MCF 10A (cell line): Measurements from ENCODE around the gene CERS6. TPM values are rescaled to one million over a fixed set of nuclear protein-coding genes. Genes with fewer than 3 reads are reported as not detected.

Experiments
- BruUV-seq: library from RNA; stranded (reverse); fragments of 400-500 nt; replicated peaks from 2 replicates; lab custom pipeline; 2021; lab: Mats Ljungman, UMichigan
- CTCF ChIA-PET: fragments of 300-600 bp; sonication (Branson Sonifier 250); formaldehyde crosslinking; extraction: SDS; loops from one replicate; lab custom pipeline; 2021; ENCODE audit warnings: antibody characterized with exemption, inconsistent platforms; lab: Yijun Ruan, JAX
- POLR2A ChIA-PET: fragments of 300-600, 350-650 bp; sonication (Branson Sonifier 250); formaldehyde crosslinking; extraction: SDS; loops from one replicate; lab custom pipeline; 2020; ENCODE audit warnings: antibody characterized with exemption, inconsistent platforms; lab: Yijun Ruan, JAX
- DNase-seq: peaks from one replicate; pipeline ENCODE4 v3.0.0-alpha.2; 2018; ENCODE audit not compliant: unreplicated experiment
- H3K27ac Mint-ChIP-seq: one replicate; pipeline ENCODE4 v1.8.0; 2022; ENCODE audit warnings: mild to moderate bottlenecking, low read depth, mixed read lengths; ENCODE audit not compliant: unreplicated experiment
- H3K27me3 Mint-ChIP-seq: one replicate; pipeline ENCODE4 v1.8.0; 2022; ENCODE audit warnings: mixed read lengths; ENCODE audit not compliant: insufficient read depth, unreplicated experiment
- H3K36me3 Mint-ChIP-seq: one replicate; pipeline ENCODE4 v1.8.0; 2022; ENCODE audit warnings: mild to moderate bottlenecking, moderate library complexity, mixed read lengths; ENCODE audit not compliant: insufficient read depth, unreplicated experiment
- H3K4me1 Mint-ChIP-seq: one replicate; pipeline ENCODE4 v1.8.0; 2022; ENCODE audit warnings: mixed read lengths; ENCODE audit not compliant: insufficient read depth, unreplicated experiment
- H3K4me3 Mint-ChIP-seq: one replicate; pipeline ENCODE4 v1.8.0; 2022; ENCODE audit warnings: mild to moderate bottlenecking, moderate library complexity, mixed read lengths; ENCODE audit not compliant: unreplicated experiment
- H3K9me3 Mint-ChIP-seq: one replicate; pipeline ENCODE4 v1.8.0; 2022; ENCODE audit warnings: mixed read lengths; ENCODE audit not compliant: unreplicated experiment
- CTCF ChIP-seq: fragments of 200-600 bp; IDR thresholded peaks from one replicate; pipeline ENCODE4 v1.8.0; 2022; ENCODE audit warnings: antibody characterized with exemption, mild to moderate bottlenecking; ENCODE audit not compliant: unreplicated experiment
- intact Hi-C: fragments of 100-400 bp; cut with micrococcal nuclease; formaldehyde crosslinking; loops from 2 replicates; pipeline ENCODE4 v1.14.1; 2022
- total RNA-seq: library from RNA; stranded (reverse); gene quantifications from 2 replicates; pipeline ENCODE4 v1.2.3, GENCODE V29; 2022

CERS6 gene
- total RNA-seq, 1 experiment from 2014 or later, result 27.4 TPM

GRCh38 chr2:168494190-168494711, 38.2 kb downstream of the CERS6 start:
- no peak overlapping the region for H3K4me3 Mint-ChIP-seq
- no TSS peak for BruUV-seq
- intact Hi-C loops, result no loop called here
- TF ChIP-seq CTCF, result no peak
- CTCF ChIA-PET, result interaction anchor here (0.6 to 0.7 kb wide), 2 partner anchors 30 to 263 kb away, joined by 3 read pairs; no protein-coding TSS in a partner anchor
- no peaks in the 10 kb centered on the region for H3K9me3 Mint-ChIP-seq
- no peaks in the 10 kb centered on the region for H3K27me3 Mint-ChIP-seq
- POLR2A ChIA-PET, result interaction anchor here (1.0 kb wide), 1 partner anchor 11 kb away, joined by 4 read pairs; no protein-coding TSS in a partner anchor
- H3K4me1 Mint-ChIP-seq, result peaks cover 16% of the 10 kb centered on the region
- H3K36me3 Mint-ChIP-seq, result no peaks in the 10 kb centered on the region
- no peak overlapping the region for H3K27ac Mint-ChIP-seq
- DNase-seq, result no peak

- Mint-ChIP-seq H3K9me3 (no peaks in the 10 kb centered on the region), H3K27ac (no peak overlapping the region), H3K36me3 (no peaks in the 10 kb centered on the region), H3K27me3 (no peaks in the 10 kb centered on the region), H3K4me1 (peaks cover 12% of the 10 kb centered on the region), H3K4me3 (no peak overlapping the region)
- intact Hi-C loops, result no loop called here
- CTCF ChIA-PET, result interaction anchor here (0.6 to 0.8 kb wide), 2 partner anchors 20 to 378 kb away, joined by 3 to 4 read pairs; no protein-coding TSS in a partner anchor
- BruUV-seq, result no TSS peak
- no peak for DNase-seq
- POLR2A ChIA-PET, result no interaction called here
- no peak for TF ChIP-seq CTCF
Measured at GRCh38 chr2:168495524-168495923, 39.5 kb downstream of the CERS6 start.

- no peaks in the 10 kb centered on the region for H3K27me3 Mint-ChIP-seq
- CTCF ChIA-PET, result interaction anchor here (0.9 kb wide), 1 partner anchor 27 kb away, joined by 3 read pairs; no protein-coding TSS in a partner anchor
- intact Hi-C loops, result no loop called here
- no peak for TF ChIP-seq CTCF
- H3K27ac Mint-ChIP-seq, result no peak overlapping the region
- H3K4me1 Mint-ChIP-seq, result peaks cover 9% of the 10 kb centered on the region
- peaks cover 1% of the 10 kb centered on the region for H3K9me3 Mint-ChIP-seq
- no peak for DNase-seq
- H3K4me3 Mint-ChIP-seq, result no peak overlapping the region
- POLR2A ChIA-PET, result interaction anchor here (1.6 kb wide), 1 partner anchor 22 kb away, joined by 3 read pairs; no protein-coding TSS in a partner anchor
- no TSS peak for BruUV-seq
- no peaks in the 10 kb centered on the region for H3K36me3 Mint-ChIP-seq
Measured at GRCh38 chr2:168496906-168497305, 40.8 kb downstream of the CERS6 start.

- no peaks in the 10 kb centered on the region for H3K27me3 Mint-ChIP-seq
- no TSS peak for BruUV-seq
- peaks cover 17% of the 10 kb centered on the region for H3K9me3 Mint-ChIP-seq
- intact Hi-C loops, result no loop called here
- TF ChIP-seq CTCF, result no peak
- DNase-seq, result no peak
- no peaks in the 10 kb centered on the region for H3K36me3 Mint-ChIP-seq
- H3K27ac Mint-ChIP-seq, result no peak overlapping the region
- H3K4me3 Mint-ChIP-seq, result no peak overlapping the region
- ChIA-PET CTCF (interaction anchor here (0.7 kb wide), 1 partner anchor 38 kb away, joined by 3 read pairs; no protein-coding TSS in a partner anchor), POLR2A (interaction anchor here (1.1 kb wide), 1 partner anchor 38 kb away, joined by 3 read pairs; no protein-coding TSS in a partner anchor)
- peaks cover 12% of the 10 kb centered on the region for H3K4me1 Mint-ChIP-seq
Measured at GRCh38 chr2:168499500-168499899, 43.4 kb downstream of the CERS6 start.
